GM19043 (cell line): ENCODE results near the gene B3GAT3.
A peak's percentile ranks its signal among the peaks of the same experiment; 100 is the strongest.
"Not testable (repeated sequence)": the region's sequence is repeated elsewhere in the genome, so short reads cannot be mapped to it uniquely, and the experiment has no call there.

ENCODE experiments used
- ATAC-seq: cut with Tn5 transposase; IDR thresholded peaks from one replicate; pipeline ENCODE4 v1.9.1; 2021; ENCODE audit warnings: low read depth; ENCODE audit not compliant: unreplicated experiment

The B3GAT3 gene

GRCh38 chr11:62621567-62622470 lies at the start of gene B3GAT3:
Gene B3GAT3 (minus strand): TSS chr11:62621986. CDS start chr11:62621947, 39 bp downstream.
- ATAC-seq = peak; percentile 95

GRCh38 chr11:62671236-62671607 lies 49.4 kb upstream of the B3GAT3 start:
- no peak for ATAC-seq

GRCh38 chr11:62669420-62670161 lies 47.8 kb upstream of the B3GAT3 start:
- ATAC-seq = no peak

- no peak for ATAC-seq
Observed at GRCh38 chr11:62667460-62667859, 45.7 kb upstream of the B3GAT3 start.

GRCh38 chr11:62666259-62666926 lies 44.6 kb upstream of the B3GAT3 start:
- ATAC-seq = no peak

- ATAC-seq = no peak
Observed at GRCh38 chr11:62665599-62666258, 43.9 kb upstream of the B3GAT3 start.

GRCh38 chr11:62665075-62665598 lies 43.4 kb upstream of the B3GAT3 start, which contains the start of the genes C11orf98 and CSKMT:
Gene C11orf98 (minus strand): TSS chr11:62665210. CDS start chr11:62665169, 41 bp downstream.
Gene CSKMT (plus strand): TSS chr11:62665312. CDS start chr11:62665880, 568 bp downstream.
- peak; percentile 82 for ATAC-seq

- ATAC-seq = peak; percentile 35
Observed at GRCh38 chr11:62664405-62665074, 42.8 kb upstream of the B3GAT3 start.

- no peak for ATAC-seq
Observed at GRCh38 chr11:62656796-62657429, 35.1 kb upstream of the B3GAT3 start.

GRCh38 chr11:62654297-62654696 lies 32.5 kb upstream of the B3GAT3 start:
- ATAC-seq = no peak

GRCh38 chr11:62652161-62653006 lies 30.6 kb upstream of the B3GAT3 start:
- peak; percentile 15 for ATAC-seq

GRCh38 chr11:62650283-62650682 lies 28.5 kb upstream of the B3GAT3 start:
- ATAC-seq = not testable (repeated sequence)

GRCh38 chr11:62649486-62649885 lies 27.7 kb upstream of the B3GAT3 start:
- ATAC-seq = no peak

- ATAC-seq = no peak
Observed at GRCh38 chr11:62648967-62649364, 27.2 kb upstream of the B3GAT3 start.

- ATAC-seq = no peak
Observed at GRCh38 chr11:62648185-62648966, 26.6 kb upstream of the B3GAT3 start.

- ATAC-seq = no peak
Observed at GRCh38 chr11:62647609-62648005, 25.8 kb upstream of the B3GAT3 start.

GRCh38 chr11:62646825-62647608 lies 25.2 kb upstream of the B3GAT3 start:
- ATAC-seq = no peak
